ENCODE results near the gene STING1.
"Not testable (repeated sequence)": the region's sequence is repeated elsewhere in the genome, so short reads cannot be mapped to it uniquely, and the experiment has no call there.

Gene STING1

GRCh38 chr5:139482050-139482889 lies at the start of gene STING1:
STING1 (minus strand) TSS chr5:139482758; CDS start chr5:139481704, 1,054 bp downstream.
- H3K4me1 ChIP-seq: peaks cover 80% of the 10 kb centered on the region
- H3K27me3 ChIP-seq: no peaks in the 10 kb centered on the region
- H4K20me1 ChIP-seq: no peaks in the 10 kb centered on the region
- H3K36me3 ChIP-seq: peaks cover 6% of the 10 kb centered on the region; the same call in 1 of the 2 replicates
- H3K9me3 ChIP-seq: no peaks in the 10 kb centered on the region
- H3K27ac ChIP-seq: peak within 1 kb of the TSS; percentile 90
- peak within 1 kb of the TSS; percentile 99 for H3K4me2 ChIP-seq
- H3K4me3 ChIP-seq: peak within 1 kb of the TSS; percentile 68
- H3K9ac ChIP-seq: peak within 1 kb of the TSS; percentile 82
- no peak for TF ChIP-seq Cebpa-rat (IDR thresholded peaks at IDR 0.05)

GRCh38 chr5:139531772-139532169 lies 49.2 kb upstream of the STING1 start:
- H3K4me1 ChIP-seq: peaks cover 25% of the 10 kb centered on the region
- no peaks in the 10 kb centered on the region for H3K36me3 ChIP-seq
- no peak for TF ChIP-seq Cebpa-rat (IDR thresholded peaks at IDR 0.05)
- H3K9ac ChIP-seq: no peak overlapping the region
- no peaks in the 10 kb centered on the region for H4K20me1 ChIP-seq
- H3K27me3 ChIP-seq: no peaks in the 10 kb centered on the region
- H3K27ac ChIP-seq: no peak overlapping the region
- H3K4me3 ChIP-seq: no peak overlapping the region
- no peak overlapping the region for H3K4me2 ChIP-seq
- H3K9me3 ChIP-seq: peaks cover 30% of the 10 kb centered on the region

- not testable (repeated sequence) for H3K27me3 ChIP-seq, H4K20me1 ChIP-seq, H3K4me3 ChIP-seq, H3K36me3 ChIP-seq, H3K27ac ChIP-seq, H3K4me2 ChIP-seq, H3K9ac ChIP-seq
- H3K9me3 ChIP-seq: peaks cover 30% of the 10 kb centered on the region
- peaks cover 41% of the 10 kb centered on the region for H3K4me1 ChIP-seq
Measured at GRCh38 chr5:139530079-139530478, 47.5 kb upstream of the STING1 start.

GRCh38 chr5:139528695-139529094 lies 46.1 kb upstream of the STING1 start:
- peaks cover 55% of the 10 kb centered on the region for H3K4me1 ChIP-seq

GRCh38 chr5:139527896-139528467 lies 45.4 kb upstream of the STING1 start:
- H3K27me3 ChIP-seq, H3K9ac ChIP-seq, H3K4me3 ChIP-seq, H3K36me3 ChIP-seq, H3K27ac ChIP-seq, H4K20me1 ChIP-seq: not testable (repeated sequence)
- H3K9me3 ChIP-seq: peaks cover 30% of the 10 kb centered on the region
- peaks cover 62% of the 10 kb centered on the region for H3K4me1 ChIP-seq
- H3K4me2 ChIP-seq: peak overlapping the region; percentile 63

More at GRCh38 chr5:139528695-139529094, 46.1 kb upstream of the STING1 start:
- not testable (repeated sequence) for H3K4me3 ChIP-seq, H3K4me2 ChIP-seq, H4K20me1 ChIP-seq, H3K27ac ChIP-seq, H3K9ac ChIP-seq, H3K27me3 ChIP-seq, H3K36me3 ChIP-seq
- H3K9me3 ChIP-seq: peaks cover 30% of the 10 kb centered on the region

GRCh38 chr5:139527090-139527470 lies 44.5 kb upstream of the STING1 start:
- H3K4me2 ChIP-seq: peak overlapping the region; percentile 91
- not testable (repeated sequence) for H3K27me3 ChIP-seq, H3K9ac ChIP-seq, H3K36me3 ChIP-seq, H3K27ac ChIP-seq, H4K20me1 ChIP-seq, H3K4me3 ChIP-seq
- H3K4me1 ChIP-seq: peaks cover 71% of the 10 kb centered on the region
- H3K9me3 ChIP-seq: peaks cover 26% of the 10 kb centered on the region

- H3K27ac ChIP-seq, H3K27me3 ChIP-seq, H4K20me1 ChIP-seq, H3K4me3 ChIP-seq, H3K36me3 ChIP-seq: not testable (repeated sequence)
- peaks cover 72% of the 10 kb centered on the region for H3K4me1 ChIP-seq
- peak overlapping the region; percentile 91 for H3K4me2 ChIP-seq
- H3K9me3 ChIP-seq: peaks cover 20% of the 10 kb centered on the region
- H3K9ac ChIP-seq: peak overlapping the region; percentile 48; the same call in 1 of the 2 replicates
Measured at GRCh38 chr5:139526309-139527089, 43.9 kb upstream of the STING1 start.

GRCh38 chr5:139525586-139526308 lies 43.2 kb upstream of the STING1 start:
- not testable (repeated sequence) for H3K4me3 ChIP-seq, H4K20me1 ChIP-seq, H3K27me3 ChIP-seq, H3K27ac ChIP-seq, H3K36me3 ChIP-seq
- Histone ChIP-seq H3K4me2 (peak overlapping the region; percentile 91), H3K9ac (peak overlapping the region; percentile 48), H3K4me1 (peaks cover 72% of the 10 kb centered on the region), H3K9me3 (peaks cover 12% of the 10 kb centered on the region)

- Histone ChIP-seq H3K4me2 (peak overlapping the region; percentile 91), H3K9ac (peak overlapping the region; percentile 48), H4K20me1 (no peaks in the 10 kb centered on the region), H3K27ac (no peak overlapping the region), H3K27me3 (no peaks in the 10 kb centered on the region), H3K9me3 (peaks cover 6% of the 10 kb centered on the region), H3K4me1 (peaks cover 79% of the 10 kb centered on the region), H3K4me3 (no peak overlapping the region), H3K36me3 (no peaks in the 10 kb centered on the region)
- no peak for TF ChIP-seq Cebpa-rat (IDR thresholded peaks at IDR 0.05)
Measured at GRCh38 chr5:139524940-139525585, 42.5 kb upstream of the STING1 start.

Data from BLaER1 (cell line).